DOHH2 (cell line): ENCODE measurements around the gene NFKBIZ.

Source experiments
- EZH2phosphoT487 ChIP-seq: fragments of 200-600 bp; sonication (generic); IDR thresholded peaks from 2 replicates; pipeline ENCODE4 v1.6.1; 2017; ENCODE audit warnings: borderline replicate concordance, mild to moderate bottlenecking, antibody characterized with exemption, low read length, moderate library complexity, mixed read lengths
- TF ChIP-seq, protein P1 (sequence below): fragments of 200-600 bp; sonication (generic); IDR thresholded peaks from one replicate; pipeline ENCODE4 v1.5.1; 2014; ENCODE audit warnings: antibody characterized with exemption, mild to moderate bottlenecking, low read depth, low read length; ENCODE audit not compliant: poor library complexity, severe bottlenecking

GRCh38 chr3:101840066-101840465 lies 9.2 kb upstream of the NFKBIZ start:
- TF ChIP-seq, protein P1, sequence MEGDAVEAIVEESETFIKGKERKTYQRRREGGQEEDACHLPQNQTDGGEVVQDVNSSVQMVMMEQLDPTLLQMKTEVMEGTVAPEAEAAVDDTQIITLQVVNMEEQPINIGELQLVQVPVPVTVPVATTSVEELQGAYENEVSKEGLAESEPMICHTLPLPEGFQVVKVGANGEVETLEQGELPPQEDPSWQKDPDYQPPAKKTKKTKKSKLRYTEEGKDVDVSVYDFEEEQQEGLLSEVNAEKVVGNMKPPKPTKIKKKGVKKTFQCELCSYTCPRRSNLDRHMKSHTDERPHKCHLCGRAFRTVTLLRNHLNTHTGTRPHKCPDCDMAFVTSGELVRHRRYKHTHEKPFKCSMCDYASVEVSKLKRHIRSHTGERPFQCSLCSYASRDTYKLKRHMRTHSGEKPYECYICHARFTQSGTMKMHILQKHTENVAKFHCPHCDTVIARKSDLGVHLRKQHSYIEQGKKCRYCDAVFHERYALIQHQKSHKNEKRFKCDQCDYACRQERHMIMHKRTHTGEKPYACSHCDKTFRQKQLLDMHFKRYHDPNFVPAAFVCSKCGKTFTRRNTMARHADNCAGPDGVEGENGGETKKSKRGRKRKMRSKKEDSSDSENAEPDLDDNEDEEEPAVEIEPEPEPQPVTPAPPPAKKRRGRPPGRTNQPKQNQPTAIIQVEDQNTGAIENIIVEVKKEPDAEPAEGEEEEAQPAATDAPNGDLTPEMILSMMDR: no peak
- TF ChIP-seq EZH2phosphoT487: no peak
